Vagina (tissue), 2 donors: ENCODE results near the gene CDC14B. TPM values are rescaled to one million over a fixed set of nuclear protein-coding genes. Genes with fewer than 3 reads are reported as not detected.

Source experiments
- DNase-seq, 2 donors: peaks; one replicate each; pipeline ENCODE4 v3.0.0-alpha.2; 2017; ENCODE audit errors: extremely low spot score in 2 of 2
- H3K27ac ChIP-seq: fragments of 200-600 bp; sonication (generic); one replicate; pipeline ENCODE4 v1.5.1; 2019
- H3K27me3 ChIP-seq: fragments of 200-600 bp; sonication (generic); one replicate; pipeline ENCODE4 v1.5.1; 2019
- H3K36me3 ChIP-seq, 2 donors: fragments of 200-600 bp; sonication (generic); one replicate each; pipeline ENCODE4 v1.5.1; 2017 to 2019
- H3K4me1 ChIP-seq: fragments of 200-600 bp; sonication (generic); one replicate; pipeline ENCODE4 v1.5.1; 2019
- H3K4me3 ChIP-seq, 2 donors: fragments of 200-600 bp; sonication (generic); 1 replicate in 1 of 2; 2 replicates in 1 of 2; pipeline ENCODE4 v1.5.1; 2016 to 2019
- H3K9me3 ChIP-seq: fragments of 200-600 bp; sonication (generic); one replicate; pipeline ENCODE4 v1.5.1; 2019
- POLR2A ChIP-seq, 2 donors: fragments of 450-650 bp; IDR thresholded peaks; one replicate each; pipeline ENCODE4 v1.6.1; 2017; ENCODE audit warnings: antibody characterized with exemption in 2 of 2, mild to moderate bottlenecking in 2 of 2, moderate library complexity in 2 of 2
- POLR2AphosphoS5 ChIP-seq, 2 donors: sonication (generic); formaldehyde crosslinking; IDR thresholded peaks; one replicate each; pipeline ENCODE4 v1.9.0; 2017; ENCODE audit warnings: antibody characterized with exemption in 2 of 2, mild to moderate bottlenecking in 2 of 2, low read depth in 1 of 2; ENCODE audit not compliant: insufficient read depth in 1 of 2
- intact Hi-C: fragments of 100-400 bp; cut with DNase I; formaldehyde crosslinking; loops from one replicate; pipeline ENCODE4 v1.15.1; 2023
- total RNA-seq: library from RNA; depleted of rRNA; stranded (reverse); fragments of >200 nt; gene quantifications from one replicate; pipeline ENCODE4 v1.2.3, GENCODE V29; 2016
- TF ChIP-seq, protein P1 (sequence below), 3 experiments: fragments of 450-650 bp in 2 of 3; fragments of 200-600 bp in 1 of 3; sonication (generic) in 1 of 3; IDR thresholded peaks; one replicate each; pipeline ENCODE4 v1.5.1; 2017 to 2019; ENCODE audit warnings: antibody characterized with exemption in 3 of 3, mild to moderate bottlenecking in 2 of 3, moderate library complexity in 2 of 3

Gene CDC14B
- total RNA-seq, 1 donor from 2014 or later = 15.7 TPM

DNA sequence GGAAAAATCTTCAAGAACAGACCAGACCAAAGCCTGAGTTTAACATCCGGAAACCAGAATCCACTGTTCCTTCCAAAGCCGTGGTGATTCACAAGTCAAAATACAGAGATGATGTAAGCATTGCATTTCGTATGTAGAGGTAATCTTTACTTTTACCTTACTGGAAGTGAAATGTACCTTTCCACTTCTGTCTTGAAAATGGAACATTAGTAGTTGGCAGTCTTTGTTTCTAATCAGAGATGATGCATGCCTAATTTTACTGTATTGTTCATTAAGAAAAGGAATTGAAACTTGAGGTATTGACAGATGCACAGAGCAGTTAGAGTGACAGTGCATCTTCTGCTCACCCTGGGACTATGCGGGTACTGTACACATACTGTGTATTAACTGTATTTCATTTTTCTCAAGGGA, 135.1 kb downstream of the CDC14B start:
- no peak overlapping the region for H3K4me3 ChIP-seq
- peaks cover 27% of the 10 kb centered on the region for H3K4me1 ChIP-seq
- no peaks in the 10 kb centered on the region for H3K27me3 ChIP-seq
- H3K36me3 ChIP-seq = peaks cover 0 to 22% of the 10 kb centered on the region in 2 donors
- no peak for TF ChIP-seq POLR2A (IDR thresholded peaks at IDR 0.05)
- TF ChIP-seq, protein P1, sequence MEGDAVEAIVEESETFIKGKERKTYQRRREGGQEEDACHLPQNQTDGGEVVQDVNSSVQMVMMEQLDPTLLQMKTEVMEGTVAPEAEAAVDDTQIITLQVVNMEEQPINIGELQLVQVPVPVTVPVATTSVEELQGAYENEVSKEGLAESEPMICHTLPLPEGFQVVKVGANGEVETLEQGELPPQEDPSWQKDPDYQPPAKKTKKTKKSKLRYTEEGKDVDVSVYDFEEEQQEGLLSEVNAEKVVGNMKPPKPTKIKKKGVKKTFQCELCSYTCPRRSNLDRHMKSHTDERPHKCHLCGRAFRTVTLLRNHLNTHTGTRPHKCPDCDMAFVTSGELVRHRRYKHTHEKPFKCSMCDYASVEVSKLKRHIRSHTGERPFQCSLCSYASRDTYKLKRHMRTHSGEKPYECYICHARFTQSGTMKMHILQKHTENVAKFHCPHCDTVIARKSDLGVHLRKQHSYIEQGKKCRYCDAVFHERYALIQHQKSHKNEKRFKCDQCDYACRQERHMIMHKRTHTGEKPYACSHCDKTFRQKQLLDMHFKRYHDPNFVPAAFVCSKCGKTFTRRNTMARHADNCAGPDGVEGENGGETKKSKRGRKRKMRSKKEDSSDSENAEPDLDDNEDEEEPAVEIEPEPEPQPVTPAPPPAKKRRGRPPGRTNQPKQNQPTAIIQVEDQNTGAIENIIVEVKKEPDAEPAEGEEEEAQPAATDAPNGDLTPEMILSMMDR (IDR thresholded peaks at IDR 0.05) = no peak
- no peak for TF ChIP-seq POLR2AphosphoS5 (IDR thresholded peaks at IDR 0.05; ENCODE audit: insufficient read depth in 1 of 2, low read depth in 1 of 2)
- intact Hi-C loops = no loop called here
- no peak for DNase-seq
- no peak overlapping the region for H3K27ac ChIP-seq
- no peaks in the 10 kb centered on the region for H3K9me3 ChIP-seq

DNA sequence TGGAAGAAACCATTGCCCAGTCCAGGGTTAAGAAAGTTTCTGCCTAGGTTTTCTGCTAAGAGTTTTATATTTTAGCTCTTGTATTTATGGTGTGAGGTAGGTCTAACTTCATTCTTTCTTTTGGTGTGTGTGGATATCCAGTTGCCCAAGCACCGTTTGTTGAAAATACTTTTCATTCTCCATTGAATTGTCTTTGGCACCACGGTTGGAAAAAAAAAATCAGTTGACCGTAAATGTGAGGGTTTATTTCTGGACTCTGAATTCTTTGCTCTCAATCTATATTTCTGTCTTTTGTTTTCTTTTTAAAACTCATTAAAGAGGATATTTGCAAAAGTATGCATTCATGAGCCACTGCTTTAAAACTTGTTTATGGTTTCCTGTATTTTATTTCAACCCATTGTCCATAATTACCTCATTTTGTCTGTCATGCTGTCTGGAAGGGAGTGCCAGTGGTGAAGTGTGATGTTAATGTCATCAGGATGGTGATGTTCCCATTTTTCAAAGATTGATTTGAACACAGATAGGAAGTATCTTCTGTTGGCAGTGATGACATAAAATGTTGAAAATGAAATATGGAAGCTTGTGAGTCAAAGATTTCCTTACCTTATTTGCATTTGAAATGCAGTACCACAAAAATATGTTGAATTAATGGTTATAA, 135.8 kb downstream of the CDC14B start:
- Histone ChIP-seq H3K27me3 (no peaks in the 10 kb centered on the region), H3K36me3 (peaks cover 0 to 17% of the 10 kb centered on the region in 2 donors), H3K27ac (no peak overlapping the region), H3K4me3 (no peak overlapping the region), H3K9me3 (no peaks in the 10 kb centered on the region), H3K4me1 (peaks cover 27% of the 10 kb centered on the region)
- intact Hi-C loops = no loop called here
- no peak for DNase-seq
- TF ChIP-seq POLR2AphosphoS5 (IDR thresholded peaks at IDR 0.05; ENCODE audit: insufficient read depth in 1 of 2, low read depth in 1 of 2) (no peak), POLR2A (IDR thresholded peaks at IDR 0.05) (no peak)
- TF ChIP-seq, protein P1 (IDR thresholded peaks at IDR 0.05) = no peak

DNA sequence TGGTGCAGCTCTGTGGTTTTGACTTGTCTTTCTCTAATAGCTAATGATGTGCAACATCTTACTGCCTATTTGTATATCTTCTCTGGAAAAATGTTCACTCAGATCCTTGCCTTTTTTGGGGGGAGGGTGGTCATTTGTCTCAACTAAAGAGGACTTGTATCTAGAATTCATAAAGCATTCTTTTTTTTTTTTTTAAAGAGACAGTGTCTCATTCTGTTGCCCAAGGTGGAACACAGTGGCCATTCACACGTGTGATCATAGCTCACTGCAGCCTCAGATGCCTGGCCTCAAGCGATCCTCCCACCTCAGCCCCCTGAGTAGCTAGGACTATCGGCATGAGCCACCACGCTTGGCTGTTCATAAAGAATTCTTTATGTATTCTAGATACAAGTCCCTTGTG, 136.4 kb downstream of the CDC14B start:
- intact Hi-C loops = no loop called here
- Histone ChIP-seq H3K9me3 (no peaks in the 10 kb centered on the region), H3K27me3 (no peaks in the 10 kb centered on the region), H3K4me1 (peaks cover 26% of the 10 kb centered on the region), H3K4me3 (no peak overlapping the region), H3K27ac (no peak overlapping the region), H3K36me3 (peaks cover 0 to 10% of the 10 kb centered on the region in 2 donors)
- no peak for DNase-seq
- TF ChIP-seq, protein P1 (IDR thresholded peaks at IDR 0.05) = no peak
- no peak for TF ChIP-seq POLR2A (IDR thresholded peaks at IDR 0.05)
- TF ChIP-seq POLR2AphosphoS5 (IDR thresholded peaks at IDR 0.05; ENCODE audit: insufficient read depth in 1 of 2, low read depth in 1 of 2) = no peak

DNA sequence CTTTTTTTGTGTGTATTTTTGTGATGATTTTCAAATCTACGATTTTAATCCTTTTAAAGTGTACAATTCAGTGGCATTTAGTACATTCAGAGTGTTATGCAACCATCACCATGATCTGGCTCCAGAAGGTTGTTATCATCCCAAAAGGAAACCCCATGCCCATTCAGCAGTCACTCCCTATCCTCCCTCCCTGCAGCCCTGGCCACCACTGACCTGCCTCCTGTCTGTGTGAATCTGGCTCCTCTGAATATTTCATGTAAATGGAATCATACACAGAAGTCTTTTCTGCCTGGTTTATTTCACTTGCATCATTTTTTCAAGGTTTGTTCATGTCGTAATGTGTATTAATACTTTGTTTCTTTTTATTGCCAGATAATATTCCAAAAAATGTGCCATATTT, 137.2 kb downstream of the CDC14B start:
- intact Hi-C loops = no loop called here
- Histone ChIP-seq H3K36me3 (peaks cover 0 to 6% of the 10 kb centered on the region in 2 donors), H3K4me3 (no peak overlapping the region), H3K27ac (no peak overlapping the region), H3K4me1 (peaks cover 20% of the 10 kb centered on the region), H3K9me3 (no peaks in the 10 kb centered on the region), H3K27me3 (no peaks in the 10 kb centered on the region)
- DNase-seq = no peak
- TF ChIP-seq POLR2A (IDR thresholded peaks at IDR 0.05) (no peak), POLR2AphosphoS5 (IDR thresholded peaks at IDR 0.05; ENCODE audit: insufficient read depth in 1 of 2, low read depth in 1 of 2) (no peak)
- TF ChIP-seq, protein P1 (IDR thresholded peaks at IDR 0.05) = no peak

DNA sequence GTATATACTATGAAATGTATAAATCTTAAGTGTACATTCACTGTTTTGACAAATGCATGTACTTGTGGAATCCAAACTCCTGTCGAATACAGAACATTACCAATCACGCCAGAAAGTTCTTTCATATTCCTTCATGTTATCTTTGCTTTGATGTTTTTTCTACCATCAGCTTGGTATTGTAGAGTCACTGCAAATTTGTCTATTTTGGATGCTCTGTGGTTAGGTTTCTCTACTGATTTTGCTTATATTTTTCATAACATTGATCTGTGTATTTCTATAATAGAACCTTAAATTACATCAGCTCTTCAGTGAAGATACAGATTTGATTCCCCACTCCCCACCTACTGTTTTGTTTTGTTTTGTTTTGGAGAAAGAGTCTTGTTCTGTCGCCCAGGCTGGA, 138.9 kb downstream of the CDC14B start:
- TF ChIP-seq, protein P1 (IDR thresholded peaks at IDR 0.05) = no peak
- no peak for TF ChIP-seq POLR2AphosphoS5 (IDR thresholded peaks at IDR 0.05; ENCODE audit: insufficient read depth in 1 of 2, low read depth in 1 of 2)
- no peak for TF ChIP-seq POLR2A (IDR thresholded peaks at IDR 0.05)
- H3K27me3 ChIP-seq = no peaks in the 10 kb centered on the region

More for the DNA sequence above, 138.9 kb downstream of the CDC14B start:
- no peak for DNase-seq
- no peaks in the 10 kb centered on the region for H3K9me3 ChIP-seq
- peaks cover 5% of the 10 kb centered on the region for H3K4me1 ChIP-seq
- H3K27ac ChIP-seq = no peak overlapping the region
- H3K4me3 ChIP-seq = no peak overlapping the region
- intact Hi-C loops = no loop called here
- peaks cover 0 to 6% of the 10 kb centered on the region in 2 donors for H3K36me3 ChIP-seq
